HUES64 (cell line): Measurements from ENCODE around the gene MAP3K3. TPM values are rescaled to one million over a fixed set of nuclear protein-coding genes. Genes with fewer than 3 reads are reported as not detected.

ENCODE experiments used
- H3K27ac ChIP-seq: 2 replicates; pipeline ENCODE4 v1.7.0; 2013; ENCODE audit warnings: low read depth, low read length, inconsistent platforms
- H3K27me3 ChIP-seq: 2 replicates; pipeline ENCODE4 v1.6.1; 2013; ENCODE audit warnings: mild to moderate bottlenecking, low read length; ENCODE audit not compliant: insufficient read depth
- H3K36me3 ChIP-seq: 2 replicates; pipeline ENCODE4 v1.6.1; 2013; ENCODE audit warnings: mild to moderate bottlenecking, low read length; ENCODE audit not compliant: insufficient read depth
- H3K4me1 ChIP-seq: 2 replicates; pipeline ENCODE4 v1.6.1; 2013; ENCODE audit warnings: mild to moderate bottlenecking, low read length, moderate library complexity; ENCODE audit not compliant: insufficient read depth
- H3K4me3 ChIP-seq: 2 replicates; pipeline ENCODE4 v1.5.1; 2013; ENCODE audit warnings: mild to moderate bottlenecking, low read length, moderate library complexity
- H3K9ac ChIP-seq: 2 replicates; pipeline ENCODE4 v1.6.1; 2013; ENCODE audit warnings: mild to moderate bottlenecking, low read depth, low read length
- H3K9me3 ChIP-seq: 2 replicates; pipeline ENCODE4 v1.6.1; 2013; ENCODE audit warnings: low read depth, low read length; ENCODE audit not compliant: insufficient read depth
- WGBS: fragments of 150-250, 120-280 bp; methylation state at CpG from one replicate; pipeline ENCODE4 v1.1.7; 2013; ENCODE audit warnings: missing lambda C conversion rate; 5-methylcytosine and 5-hydroxymethylcytosine counted together
- polyA plus RNA-seq, 2 experiments: library from polyadenylated mRNA; stranded (reverse); fragments of 50-300 nt; gene quantifications; one replicate each; pipeline ENCODE4 v1.2.3, GENCODE V29; 2013

MAP3K3 gene
- 15.4 TPM for polyA plus RNA-seq (2013, experiment 1 of 2)
- polyA plus RNA-seq (2013, experiment 2 of 2), result 16.2 TPM

- Histone ChIP-seq H3K9me3 (no peaks in the 10 kb centered on the region), H3K4me3 (peak within 1 kb of the TSS; percentile 88), H3K4me1 (peaks cover 11% of the 10 kb centered on the region), H3K27me3 (no peaks in the 10 kb centered on the region), H3K9ac (peak within 1 kb of the TSS; percentile 61), H3K27ac (peak within 1 kb of the TSS; percentile 85), H3K36me3 (no peaks in the 10 kb centered on the region)
- WGBS, result under 1% methylated on average over 75 of the region's 75 CpGs
Observed at GRCh38 chr17:63621684-63622573, at the start of gene MAP3K3. Gene MAP3K3, plus strand, starts transcription at chr17:63622417. Its CDS starts 343 bp downstream, at chr17:63622760.

GRCh38 chr17:63573634-63574033 is 48.6 kb upstream of the MAP3K3 start:
- Histone ChIP-seq H3K4me3 (no peak overlapping the region), H3K36me3 (no peaks in the 10 kb centered on the region), H3K9me3 (no peaks in the 10 kb centered on the region), H3K27me3 (no peaks in the 10 kb centered on the region), H3K9ac (no peak overlapping the region), H3K27ac (no peak overlapping the region), H3K4me1 (no peaks in the 10 kb centered on the region)
- WGBS, result 84% methylated on average over 5 of the region's 5 CpGs

GRCh38 chr17:63578027-63578768 is 44.0 kb upstream of the MAP3K3 start:
- H3K9ac ChIP-seq, result no peak overlapping the region
- H3K4me3 ChIP-seq, result no peak overlapping the region
- no peaks in the 10 kb centered on the region for H3K27me3 ChIP-seq
- WGBS, result 96% methylated on average over 7 of the region's 7 CpGs
- no peak overlapping the region for H3K27ac ChIP-seq
- H3K4me1 ChIP-seq, result no peaks in the 10 kb centered on the region
- H3K9me3 ChIP-seq, result no peaks in the 10 kb centered on the region
- peaks cover 37% of the 10 kb centered on the region for H3K36me3 ChIP-seq

- Histone ChIP-seq H3K27ac (no peak overlapping the region), H3K36me3 (peaks cover 42% of the 10 kb centered on the region), H3K27me3 (no peaks in the 10 kb centered on the region), H3K9ac (no peak overlapping the region), H3K4me3 (no peak overlapping the region), H3K9me3 (no peaks in the 10 kb centered on the region), H3K4me1 (no peaks in the 10 kb centered on the region)
- 92% methylated on average over 5 of the region's 5 CpGs for WGBS
Observed at GRCh38 chr17:63578769-63579111, 43.5 kb upstream of the MAP3K3 start.

GRCh38 chr17:63579633-63580032 is 42.6 kb upstream of the MAP3K3 start:
- Histone ChIP-seq H3K27me3 (no peaks in the 10 kb centered on the region), H3K4me1 (no peaks in the 10 kb centered on the region), H3K9me3 (no peaks in the 10 kb centered on the region), H3K4me3 (no peak overlapping the region), H3K36me3 (peaks cover 49% of the 10 kb centered on the region), H3K9ac (no peak overlapping the region), H3K27ac (no peak overlapping the region)
- 90% methylated on average over 11 of the region's 11 CpGs for whole genome bisulfite sequencing

GRCh38 chr17:63587770-63588169 is 34.4 kb upstream of the MAP3K3 start:
- H3K9me3 ChIP-seq, result no peaks in the 10 kb centered on the region
- H3K27ac ChIP-seq, result no peak overlapping the region
- H3K27me3 ChIP-seq, result no peaks in the 10 kb centered on the region
- H3K4me1 ChIP-seq, result no peaks in the 10 kb centered on the region
- H3K4me3 ChIP-seq, result no peak overlapping the region
- H3K36me3 ChIP-seq, result peaks cover 86% of the 10 kb centered on the region
- WGBS, result 96% methylated on average over 4 of the region's 5 CpGs
- no peak overlapping the region for H3K9ac ChIP-seq

GRCh38 chr17:63588797-63589196 is 33.4 kb upstream of the MAP3K3 start:
- Histone ChIP-seq H3K36me3 (peaks cover 83% of the 10 kb centered on the region), H3K27me3 (no peaks in the 10 kb centered on the region), H3K4me3 (no peak overlapping the region), H3K4me1 (no peaks in the 10 kb centered on the region), H3K9me3 (no peaks in the 10 kb centered on the region), H3K27ac (no peak overlapping the region), H3K9ac (no peak overlapping the region)
- 96% methylated on average over 11 of the region's 11 CpGs for WGBS

- Histone ChIP-seq H3K4me1 (no peaks in the 10 kb centered on the region), H3K4me3 (no peak overlapping the region), H3K36me3 (peaks cover 76% of the 10 kb centered on the region), H3K9ac (no peak overlapping the region), H3K27ac (no peak overlapping the region), H3K9me3 (no peaks in the 10 kb centered on the region), H3K27me3 (no peaks in the 10 kb centered on the region)
- 98% methylated on average over 1 of the region's 1 CpG for WGBS
Observed at GRCh38 chr17:63589646-63590045, 32.6 kb upstream of the MAP3K3 start.

- Histone ChIP-seq H3K4me1 (no peaks in the 10 kb centered on the region), H3K36me3 (peaks cover 48% of the 10 kb centered on the region), H3K27me3 (no peaks in the 10 kb centered on the region), H3K27ac (no peak overlapping the region), H3K9ac (no peak overlapping the region), H3K4me3 (no peak overlapping the region), H3K9me3 (no peaks in the 10 kb centered on the region)
- 90% methylated on average over 3 of the region's 3 CpGs for WGBS
Observed at GRCh38 chr17:63592797-63593196, 29.4 kb upstream of the MAP3K3 start.

- Histone ChIP-seq H3K4me3 (no peak overlapping the region), H3K9me3 (no peaks in the 10 kb centered on the region), H3K9ac (no peak overlapping the region), H3K27me3 (no peaks in the 10 kb centered on the region), H3K27ac (no peak overlapping the region), H3K36me3 (peaks cover 25% of the 10 kb centered on the region), H3K4me1 (peaks cover 2% of the 10 kb centered on the region)
- 97% methylated on average over 3 of the region's 3 CpGs for WGBS
Observed at GRCh38 chr17:63595132-63595531, 27.1 kb upstream of the MAP3K3 start.

GRCh38 chr17:63596856-63597586 is 25.2 kb upstream of the MAP3K3 start:
- peaks cover 9% of the 10 kb centered on the region for H3K4me1 ChIP-seq
- 0 out of 2 replicates have a peak, but pooled peaks cover 6% of the 10 kb centered on the region for H3K36me3 ChIP-seq
- H3K4me3 ChIP-seq, result no peak overlapping the region
- H3K9ac ChIP-seq, result no peak overlapping the region
- no peaks in the 10 kb centered on the region for H3K27me3 ChIP-seq
- no peak overlapping the region for H3K27ac ChIP-seq
- H3K9me3 ChIP-seq, result no peaks in the 10 kb centered on the region
- 92% methylated on average over 6 of the region's 6 CpGs for WGBS
